HepG2 (cell line): ENCODE results near the gene ZDHHC18. TPM values are rescaled to one million over a fixed set of nuclear protein-coding genes. Genes with fewer than 3 reads are reported as not detected.

Experiments
- BATF2 ChIP-seq: sonication (generic); formaldehyde crosslinking; IDR thresholded peaks from 2 replicates; pipeline ENCODE4 v1.8.0; 2022; ENCODE audit warnings: mild to moderate bottlenecking, missing genetic modification reagents, moderate library complexity
- FOSL2 ChIP-seq: sonication (generic); formaldehyde crosslinking; IDR thresholded peaks from 2 replicates; pipeline ENCODE4 v1.4.0; 2020; ENCODE audit warnings: missing genetic modification reagents
- HMG20A ChIP-seq: IDR thresholded peaks from 2 replicates; pipeline ENCODE4 v1.6.1; 2016; ENCODE audit warnings: borderline replicate concordance
- HOXA9 ChIP-seq: sonication (generic); formaldehyde crosslinking; IDR thresholded peaks from 2 replicates; pipeline ENCODE4 v1.8.1; 2022; ENCODE audit warnings: missing genetic modification reagents, mild to moderate bottlenecking, moderate library complexity, borderline replicate concordance
- JUND ChIP-seq: sonication (generic); formaldehyde crosslinking; IDR thresholded peaks from 2 replicates; pipeline ENCODE4 v1.8.0; 2022; ENCODE audit warnings: mild to moderate bottlenecking, missing genetic modification reagents
- MTA1 ChIP-seq: sonication (generic); formaldehyde crosslinking; IDR thresholded peaks from 2 replicates; pipeline ENCODE4 v1.4.0; 2020; ENCODE audit warnings: missing genetic modification reagents, mild to moderate bottlenecking, borderline replicate concordance
- NFIC ChIP-seq: IDR thresholded peaks from 2 replicates; pipeline ENCODE4 v1.6.1; 2012; ENCODE audit warnings: mild to moderate bottlenecking, low read length, inconsistent platforms
- NR1H2 ChIP-seq: sonication (generic); formaldehyde crosslinking; IDR thresholded peaks from 2 replicates; pipeline ENCODE4 v1.8.1; 2022; ENCODE audit warnings: low read depth, missing genetic modification reagents, borderline replicate concordance
- RBAK ChIP-seq: sonication (generic); formaldehyde crosslinking; IDR thresholded peaks from 2 replicates; pipeline ENCODE4 v1.5.1; 2020; ENCODE audit warnings: mild to moderate bottlenecking, missing genetic modification reagents
- SIX4 ChIP-seq: sonication (generic); formaldehyde crosslinking; IDR thresholded peaks from 2 replicates; pipeline ENCODE4 v1.4.0; 2020; ENCODE audit warnings: missing genetic modification reagents
- TAF1 ChIP-seq: sonication (generic); formaldehyde crosslinking; IDR thresholded peaks from 2 replicates; pipeline ENCODE4 v1.4.0; 2020; ENCODE audit warnings: missing genetic modification reagents
- U2AF1 ChIP-seq: fragments of 200-400 bp; formaldehyde crosslinking; optimal IDR thresholded peaks from 2 replicates; pipeline ENCODE3; 2017; ENCODE audit warnings: mild to moderate bottlenecking, low read depth, low read length
- YY1 ChIP-seq: IDR thresholded peaks from 2 replicates; pipeline ENCODE4 v1.6.1; 2011; ENCODE audit warnings: low read length, low read depth, moderate library complexity, mild to moderate bottlenecking; ENCODE audit not compliant: insufficient read depth, insufficient replicate concordance
- ZFP41 ChIP-seq: sonication (generic); formaldehyde crosslinking; IDR thresholded peaks from 2 replicates; pipeline ENCODE4 v1.4.0; 2020; ENCODE audit warnings: mild to moderate bottlenecking, missing genetic modification reagents, borderline replicate concordance
- ZFX ChIP-seq: sonication (generic); formaldehyde crosslinking; IDR thresholded peaks from 2 replicates; pipeline ENCODE4 v1.4.0; 2020; ENCODE audit warnings: mild to moderate bottlenecking, low read depth, missing genetic modification reagents, moderate library complexity
- ZNF10 ChIP-seq: sonication (generic); formaldehyde crosslinking; IDR thresholded peaks from 2 replicates; pipeline ENCODE4 v1.4.0; 2020; ENCODE audit warnings: mild to moderate bottlenecking, low read depth, missing genetic modification reagents, borderline replicate concordance
- ZNF414 ChIP-seq: sonication (generic); formaldehyde crosslinking; IDR thresholded peaks from 2 replicates; pipeline ENCODE4 v1.5.0; 2020; ENCODE audit warnings: missing genetic modification reagents
- ZNF572 ChIP-seq: sonication (generic); formaldehyde crosslinking; IDR thresholded peaks from 2 replicates; pipeline ENCODE4 v1.5.1; 2020; ENCODE audit warnings: mild to moderate bottlenecking, missing genetic modification reagents
- ZNF577 ChIP-seq: sonication (generic); formaldehyde crosslinking; IDR thresholded peaks from 2 replicates; pipeline ENCODE4 v1.4.0; 2020; ENCODE audit warnings: mild to moderate bottlenecking, low read depth, missing genetic modification reagents, borderline replicate concordance
- ZNF75D ChIP-seq: sonication (generic); formaldehyde crosslinking; IDR thresholded peaks from 2 replicates; pipeline ENCODE4 v1.8.1; 2023; ENCODE audit warnings: missing genetic modification reagents, mild to moderate bottlenecking, borderline replicate concordance
- ZNF790 ChIP-seq: sonication (generic); formaldehyde crosslinking; IDR thresholded peaks from 2 replicates; pipeline ENCODE4 v1.8.0; 2022; ENCODE audit warnings: missing genetic modification reagents, mild to moderate bottlenecking, borderline replicate concordance
- polyA plus RNA-seq, 8 experiments: library from polyadenylated mRNA; depleted of rRNA in 3 of 8; stranded (reverse) in 7 of 8; unstranded in 1 of 8; fragments of >200 nt; fragmentation: Illumina TruSeq in 4 of 8; extraction: Trizol in 4 of 8; gene quantifications; 2 replicates each; pipeline versions ENCODE4 v1.2.1 to v1.2.3, GENCODE V29; 2011 to 2016; ENCODE audit warnings: low read depth in 4 of 8, missing spikeins in 1 of 8, mixed read lengths in 1 of 8; ENCODE audit not compliant: insufficient read depth in 1 of 8
- total RNA-seq, 5 experiments: library from RNA; depleted of rRNA; stranded (reverse); fragments of >200 nt; fragmentation: Illumina TruSeq; extraction: Trizol; gene quantifications; 2 replicates each; pipeline ENCODE4 v1.2.3, GENCODE V29; 2016; ENCODE audit warnings: low read depth in 1 of 5
- TF ChIP-seq, protein P1 (sequence below): sonication (generic); formaldehyde crosslinking; IDR thresholded peaks from 2 replicates; pipeline ENCODE4 v1.4.0; 2020; ENCODE audit warnings: missing genetic modification reagents, borderline replicate concordance
- TF ChIP-seq, protein P2 (sequence below): sonication (generic); formaldehyde crosslinking; IDR thresholded peaks from 2 replicates; pipeline ENCODE4 v1.4.0; 2020; ENCODE audit warnings: missing genetic modification reagents

ZDHHC18 gene
- total and polyA plus RNA-seq, 2 of the 13 experiments (the other 11 are each of a cell fraction or from before 2014, with no cell fraction given), result 13.2 to 35.3 TPM

DNA sequence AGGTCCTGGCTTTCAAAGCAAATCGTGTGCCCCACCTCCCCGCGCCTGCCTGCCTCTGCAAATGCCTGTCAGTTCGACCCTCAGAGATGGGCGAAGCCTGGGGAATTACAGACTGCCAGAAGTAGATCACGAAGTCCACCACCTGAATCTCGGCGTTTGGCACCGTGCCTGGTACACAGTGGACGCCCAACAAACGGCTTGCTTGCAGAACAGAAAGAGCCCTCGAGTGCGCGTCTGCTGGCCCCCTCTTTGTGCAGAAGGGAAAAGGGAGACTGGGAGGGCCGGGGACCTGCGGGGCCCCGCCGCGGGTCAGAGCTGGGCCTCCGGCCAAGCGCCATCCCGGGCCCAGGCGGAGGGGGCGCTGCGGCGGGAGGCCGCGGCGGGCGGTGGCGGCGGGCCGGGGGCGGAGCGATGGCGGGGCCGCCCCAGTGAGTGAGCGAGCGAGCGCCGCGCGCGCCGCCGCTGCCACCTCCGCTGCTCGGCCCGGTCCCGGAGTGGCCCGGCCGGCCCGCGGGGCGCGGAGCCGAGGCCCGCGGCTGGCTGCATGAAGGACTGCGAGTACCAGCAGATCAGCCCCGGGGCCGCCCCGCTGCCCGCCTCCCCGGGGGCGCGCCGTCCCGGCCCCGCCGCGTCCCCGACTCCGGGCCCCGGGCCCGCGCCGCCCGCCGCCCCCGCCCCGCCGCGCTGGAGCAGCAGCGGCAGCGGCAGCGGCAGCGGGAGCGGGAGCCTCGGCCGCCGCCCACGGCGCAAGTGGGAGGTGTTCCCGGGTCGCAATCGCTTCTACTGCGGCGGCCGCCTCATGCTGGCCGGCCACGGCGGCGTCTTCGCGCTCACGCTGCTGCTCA, at the start of gene ZDHHC18 (continued):
- TF ChIP-seq, protein P1, sequence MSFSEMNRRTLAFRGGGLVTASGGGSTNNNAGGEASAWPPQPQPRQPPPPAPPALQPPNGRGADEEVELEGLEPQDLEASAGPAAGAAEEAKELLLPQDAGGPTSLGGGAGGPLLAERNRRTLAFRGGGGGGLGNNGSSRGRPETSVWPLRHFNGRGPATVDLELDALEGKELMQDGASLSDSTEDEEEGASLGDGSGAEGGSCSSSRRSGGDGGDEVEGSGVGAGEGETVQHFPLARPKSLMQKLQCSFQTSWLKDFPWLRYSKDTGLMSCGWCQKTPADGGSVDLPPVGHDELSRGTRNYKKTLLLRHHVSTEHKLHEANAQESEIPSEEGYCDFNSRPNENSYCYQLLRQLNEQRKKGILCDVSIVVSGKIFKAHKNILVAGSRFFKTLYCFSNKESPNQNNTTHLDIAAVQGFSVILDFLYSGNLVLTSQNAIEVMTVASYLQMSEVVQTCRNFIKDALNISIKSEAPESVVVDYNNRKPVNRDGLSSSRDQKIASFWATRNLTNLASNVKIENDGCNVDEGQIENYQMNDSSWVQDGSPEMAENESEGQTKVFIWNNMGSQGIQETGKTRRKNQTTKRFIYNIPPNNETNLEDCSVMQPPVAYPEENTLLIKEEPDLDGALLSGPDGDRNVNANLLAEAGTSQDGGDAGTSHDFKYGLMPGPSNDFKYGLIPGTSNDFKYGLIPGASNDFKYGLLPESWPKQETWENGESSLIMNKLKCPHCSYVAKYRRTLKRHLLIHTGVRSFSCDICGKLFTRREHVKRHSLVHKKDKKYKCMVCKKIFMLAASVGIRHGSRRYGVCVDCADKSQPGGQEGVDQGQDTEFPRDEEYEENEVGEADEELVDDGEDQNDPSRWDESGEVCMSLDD, result no peak
- TF ChIP-seq JUND (CRISPR knock-in tag), result no peak
- no peak for TF ChIP-seq ZNF10 (CRISPR knock-in tag)
- no peak for TF ChIP-seq U2AF1
- no peak for TF ChIP-seq BATF2 (CRISPR knock-in tag)
- TF ChIP-seq ZNF790 (CRISPR knock-in tag), result no peak
- TF ChIP-seq TAF1 (CRISPR knock-in tag), result peak; percentile 15; the same call in 1 of the 2 replicates
- no peak for TF ChIP-seq NR1H2 (CRISPR knock-in tag)
- no peak for TF ChIP-seq ZNF414 (CRISPR knock-in tag)
- TF ChIP-seq ZNF572 (CRISPR knock-in tag), result no peak
- 0 out of 2 replicates have a peak, but pooled peaks have one; percentile 27 for TF ChIP-seq ZFP41 (CRISPR knock-in tag)
- TF ChIP-seq ZNF577, result no peak
- TF ChIP-seq HMG20A, result no peak
- TF ChIP-seq RBAK (CRISPR knock-in tag), result no peak
- no peak for TF ChIP-seq SIX4 (CRISPR knock-in tag)
- TF ChIP-seq NFIC, result no peak
- no peak for TF ChIP-seq FOSL2 (CRISPR knock-in tag)
- TF ChIP-seq YY1, result peak; percentile 52
- peak; percentile 84 for TF ChIP-seq ZFX
- TF ChIP-seq MTA1, result peak; percentile 51; the same call in 1 of the 2 replicates
- TF ChIP-seq HOXA9 (CRISPR knock-in tag), result no peak
- TF ChIP-seq, protein P2, sequence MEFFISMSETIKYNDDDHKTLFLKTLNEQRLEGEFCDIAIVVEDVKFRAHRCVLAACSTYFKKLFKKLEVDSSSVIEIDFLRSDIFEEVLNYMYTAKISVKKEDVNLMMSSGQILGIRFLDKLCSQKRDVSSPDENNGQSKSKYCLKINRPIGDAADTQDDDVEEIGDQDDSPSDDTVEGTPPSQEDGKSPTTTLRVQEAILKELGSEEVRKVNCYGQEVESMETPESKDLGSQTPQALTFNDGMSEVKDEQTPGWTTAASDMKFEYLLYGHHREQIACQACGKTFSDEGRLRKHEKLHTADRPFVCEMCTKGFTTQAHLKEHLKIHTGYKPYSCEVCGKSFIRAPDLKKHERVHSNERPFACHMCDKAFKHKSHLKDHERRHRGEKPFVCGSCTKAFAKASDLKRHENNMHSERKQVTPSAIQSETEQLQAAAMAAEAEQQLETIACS (CRISPR knock-in tag), result peak; percentile 68; the same call in 1 of the 2 replicates
- no peak for TF ChIP-seq ZNF75D (CRISPR knock-in tag)
